ENCODE measurements around the gene NFATC1.
A peak's percentile ranks its signal among the peaks of the same experiment; 100 is the strongest.

The NFATC1 gene

GRCh38 chr18:79405019-79405780 is 9.5 kb downstream of the NFATC1 start:
- DNase-seq = peak in 3 of 6 experiments; percentile 27 to 40 (median 37)

GRCh38 chr18:79405781-79406575 is 10.2 kb downstream of the NFATC1 start:
- peak; percentile 73 to 95 (median 92) for DNase-seq

- no peak for DNase-seq
These were observed 11.0 kb downstream of the NFATC1 start for GRCh38 chr18:79406708-79407107.

GRCh38 chr18:79409313-79409712 is 13.6 kb downstream of the NFATC1 start:
- DNase-seq = no peak

GRCh38 chr18:79410171-79410641 is 14.5 kb downstream of the NFATC1 start:
- no peak for DNase-seq

GRCh38 chr18:79410731-79411613 is 15.2 kb downstream of the NFATC1 start:
- no peak for DNase-seq

GRCh38 chr18:79411614-79412526 is 16.1 kb downstream of the NFATC1 start:
- DNase-seq = no peak

- no peak for DNase-seq
These were observed 17.3 kb downstream of the NFATC1 start for GRCh38 chr18:79413025-79413424.

- DNase-seq = no peak
These were observed 17.7 kb downstream of the NFATC1 start for GRCh38 chr18:79413426-79413825.

- no peak for DNase-seq
These were observed 18.2 kb downstream of the NFATC1 start for GRCh38 chr18:79413901-79414300.

GRCh38 chr18:79416022-79416676 is 20.4 kb downstream of the NFATC1 start:
- no peak for DNase-seq

- DNase-seq = no peak
These were observed 20.9 kb downstream of the NFATC1 start for GRCh38 chr18:79416677-79417052.

GRCh38 chr18:79418236-79418635 is 22.5 kb downstream of the NFATC1 start:
- DNase-seq = no peak

- no peak for DNase-seq
These were observed 22.9 kb downstream of the NFATC1 start for GRCh38 chr18:79418642-79419041.

GRCh38 chr18:79420033-79420745 is 24.5 kb downstream of the NFATC1 start:
- DNase-seq = no peak

- DNase-seq = no peak
These were observed 25.6 kb downstream of the NFATC1 start for GRCh38 chr18:79421275-79421857.

- DNase-seq = no peak
These were observed 26.5 kb downstream of the NFATC1 start for GRCh38 chr18:79422022-79422782.

- DNase-seq = no peak
These were observed 27.0 kb downstream of the NFATC1 start for GRCh38 chr18:79422783-79423165.

- DNase-seq = no peak
These were observed 27.7 kb downstream of the NFATC1 start for GRCh38 chr18:79423211-79424007.
